KMS-11 (cell line): ENCODE measurements around the gene SLC5A3.
A peak's percentile ranks its signal among the peaks of the same experiment; 100 is the strongest.

Source experiments
- H2AFZ ChIP-seq: fragments of 200-600 bp; sonication (generic); 2 replicates; pipeline ENCODE4 v1.6.1; 2016; ENCODE audit warnings: antibody characterized with exemption, mixed run types, low read depth
- H3K27ac ChIP-seq: fragments of 200-600 bp; sonication (generic); 2 replicates; pipeline ENCODE4 v1.6.1; 2016; ENCODE audit warnings: mild to moderate bottlenecking, mixed run types
- H3K27me3 ChIP-seq: fragments of 200-600 bp; sonication (generic); 2 replicates; pipeline ENCODE4 v1.6.1; 2017; ENCODE audit warnings: mild to moderate bottlenecking, low read depth, mixed run types, moderate library complexity; ENCODE audit not compliant: insufficient read depth
- H3K36me3 ChIP-seq: fragments of 200-600 bp; sonication (generic); 2 replicates; pipeline ENCODE4 v1.6.1; 2017; ENCODE audit warnings: mild to moderate bottlenecking, mixed run types; ENCODE audit not compliant: insufficient read depth
- H3K4me1 ChIP-seq: fragments of 200-600 bp; sonication (generic); 2 replicates; pipeline ENCODE4 v1.6.1; 2016; ENCODE audit warnings: mild to moderate bottlenecking, low read depth, mixed run types; ENCODE audit not compliant: poor library complexity, severe bottlenecking
- H3K4me2 ChIP-seq: fragments of 200-600 bp; sonication (generic); 2 replicates; pipeline ENCODE4 v1.7.0; 2016; ENCODE audit warnings: mild to moderate bottlenecking, mixed run types
- H3K4me3 ChIP-seq: fragments of 200-600 bp; sonication (generic); IDR thresholded peaks from 2 replicates; pipeline ENCODE4 v1.6.1; 2017; ENCODE audit warnings: low read depth, low read length, mixed read lengths; ENCODE audit not compliant: insufficient read depth
- H3K79me2 ChIP-seq: fragments of 200-600 bp; sonication (generic); 2 replicates; pipeline ENCODE4 v1.6.1; 2016; ENCODE audit warnings: low read depth, mixed run types; ENCODE audit not compliant: insufficient read depth
- H3K9ac ChIP-seq: fragments of 200-600 bp; sonication (generic); 2 replicates; pipeline ENCODE4 v1.6.1; 2016; ENCODE audit warnings: mild to moderate bottlenecking, mixed run types
- H4K20me1 ChIP-seq: fragments of 200-600 bp; sonication (generic); 2 replicates; pipeline ENCODE4 v1.6.1; 2016; ENCODE audit warnings: mild to moderate bottlenecking, mixed run types; ENCODE audit not compliant: insufficient read depth
- TF ChIP-seq, protein P1 (sequence below): fragments of 200-600 bp; sonication (generic); conservative IDR thresholded peaks from 2 replicates; pipeline ENCODE4 v1.6.1; 2017; ENCODE audit warnings: low read depth, mild to moderate bottlenecking, antibody characterized with exemption, low read length, moderate library complexity, mixed read lengths

SLC5A3 gene

DNA sequence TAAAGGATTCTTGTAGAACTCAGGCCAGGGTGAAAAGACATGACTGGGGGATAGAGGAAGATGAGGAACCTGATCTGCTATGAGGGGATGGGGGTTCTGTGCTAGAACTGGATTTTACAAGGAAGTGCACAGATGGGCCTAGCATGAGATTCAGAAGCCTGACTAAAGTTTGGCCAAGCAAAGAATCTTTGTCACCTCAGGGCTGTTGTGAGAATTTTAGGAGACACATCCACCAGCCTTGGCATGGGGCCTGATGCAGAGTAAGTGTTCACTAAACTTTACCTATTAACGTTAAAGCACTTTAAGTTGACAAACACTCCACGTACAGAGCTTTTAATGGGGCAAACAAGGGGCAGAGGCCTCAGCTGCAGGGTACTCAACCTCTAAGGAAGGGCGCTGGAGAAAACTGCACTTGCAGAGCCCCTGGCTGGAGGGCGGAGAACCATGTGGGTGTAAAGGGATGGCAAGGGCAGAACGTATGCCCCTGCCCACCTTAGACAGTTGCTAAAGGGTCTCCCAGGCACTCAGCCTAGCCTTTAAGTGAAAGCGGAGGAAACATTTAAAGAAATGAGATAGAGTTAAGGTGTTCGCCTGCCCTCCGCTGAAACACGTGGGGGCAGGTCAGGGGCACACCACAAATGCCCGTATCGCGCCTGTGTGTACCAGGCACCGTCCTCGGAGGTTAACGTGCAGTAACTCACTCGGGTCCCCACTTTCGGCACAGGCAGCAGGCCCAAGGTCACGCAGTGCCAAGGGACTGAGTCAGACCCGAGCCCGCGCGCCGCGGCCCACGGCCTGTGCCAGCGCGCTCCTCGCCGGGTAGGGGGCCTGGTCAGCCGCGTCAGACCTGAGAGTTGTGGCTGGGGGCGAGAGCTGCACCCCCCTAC, 990 bp upstream of the SLC5A3 start:
- H4K20me1 ChIP-seq, result no peaks in the 10 kb centered on the region
- H3K4me3 ChIP-seq, result no peak overlapping the region
- no peak overlapping the region for H3K9ac ChIP-seq
- peak overlapping the region; percentile 70 for H3K4me2 ChIP-seq
- H3K36me3 ChIP-seq, result no peaks in the 10 kb centered on the region
- H3K4me1 ChIP-seq, result peaks cover 9% of the 10 kb centered on the region
- H2AFZ ChIP-seq, result peak overlapping the region; percentile 82
- no peaks in the 10 kb centered on the region for H3K27me3 ChIP-seq
- TF ChIP-seq, protein P1, sequence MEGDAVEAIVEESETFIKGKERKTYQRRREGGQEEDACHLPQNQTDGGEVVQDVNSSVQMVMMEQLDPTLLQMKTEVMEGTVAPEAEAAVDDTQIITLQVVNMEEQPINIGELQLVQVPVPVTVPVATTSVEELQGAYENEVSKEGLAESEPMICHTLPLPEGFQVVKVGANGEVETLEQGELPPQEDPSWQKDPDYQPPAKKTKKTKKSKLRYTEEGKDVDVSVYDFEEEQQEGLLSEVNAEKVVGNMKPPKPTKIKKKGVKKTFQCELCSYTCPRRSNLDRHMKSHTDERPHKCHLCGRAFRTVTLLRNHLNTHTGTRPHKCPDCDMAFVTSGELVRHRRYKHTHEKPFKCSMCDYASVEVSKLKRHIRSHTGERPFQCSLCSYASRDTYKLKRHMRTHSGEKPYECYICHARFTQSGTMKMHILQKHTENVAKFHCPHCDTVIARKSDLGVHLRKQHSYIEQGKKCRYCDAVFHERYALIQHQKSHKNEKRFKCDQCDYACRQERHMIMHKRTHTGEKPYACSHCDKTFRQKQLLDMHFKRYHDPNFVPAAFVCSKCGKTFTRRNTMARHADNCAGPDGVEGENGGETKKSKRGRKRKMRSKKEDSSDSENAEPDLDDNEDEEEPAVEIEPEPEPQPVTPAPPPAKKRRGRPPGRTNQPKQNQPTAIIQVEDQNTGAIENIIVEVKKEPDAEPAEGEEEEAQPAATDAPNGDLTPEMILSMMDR, result no peak
- H3K79me2 ChIP-seq, result peaks cover 11% of the 10 kb centered on the region
- no peak overlapping the region for H3K27ac ChIP-seq

DNA sequence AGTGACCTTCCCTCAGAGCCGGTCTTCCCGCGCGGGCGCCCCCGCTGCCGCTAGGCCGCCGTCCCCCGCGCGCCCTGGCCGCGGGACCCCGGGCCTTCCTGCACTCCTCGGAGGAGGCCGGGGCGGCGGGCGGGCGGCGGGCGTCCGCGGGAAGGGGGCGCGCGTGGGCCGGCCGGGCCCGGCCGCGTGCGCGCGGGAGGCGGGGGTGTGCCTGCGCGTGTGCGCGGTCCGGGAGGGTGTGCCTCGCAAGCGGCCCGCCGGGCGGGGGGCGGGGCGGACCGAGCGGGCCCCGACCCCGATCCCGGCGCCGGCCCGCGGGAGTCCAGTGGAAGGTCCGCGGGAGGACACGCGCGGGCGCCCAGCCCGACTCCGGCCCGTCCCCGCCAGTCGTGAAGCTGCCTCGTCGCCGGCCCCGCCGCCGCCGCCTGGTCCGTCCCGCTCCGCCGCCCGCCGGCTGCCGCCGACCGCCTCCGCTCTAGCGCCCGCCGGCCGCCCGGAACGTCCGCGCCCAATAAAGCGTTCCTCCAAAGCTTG, 438 bp downstream of the SLC5A3 start:
- Histone ChIP-seq H3K27ac (no peak overlapping the region; the same call in 1 of the 2 replicates), H3K79me2 (peaks cover 11% of the 10 kb centered on the region), H3K9ac (peak overlapping the region; percentile 68; the same call in 1 of the 2 replicates), H2AFZ (peak overlapping the region; percentile 62; the same call in 1 of the 2 replicates), H3K27me3 (no peaks in the 10 kb centered on the region), H3K36me3 (no peaks in the 10 kb centered on the region), H3K4me3 (no peak overlapping the region), H3K4me2 (peak overlapping the region; percentile 74), H4K20me1 (no peaks in the 10 kb centered on the region), H3K4me1 (peaks cover 9% of the 10 kb centered on the region)
- TF ChIP-seq, protein P1, result no peak

DNA sequence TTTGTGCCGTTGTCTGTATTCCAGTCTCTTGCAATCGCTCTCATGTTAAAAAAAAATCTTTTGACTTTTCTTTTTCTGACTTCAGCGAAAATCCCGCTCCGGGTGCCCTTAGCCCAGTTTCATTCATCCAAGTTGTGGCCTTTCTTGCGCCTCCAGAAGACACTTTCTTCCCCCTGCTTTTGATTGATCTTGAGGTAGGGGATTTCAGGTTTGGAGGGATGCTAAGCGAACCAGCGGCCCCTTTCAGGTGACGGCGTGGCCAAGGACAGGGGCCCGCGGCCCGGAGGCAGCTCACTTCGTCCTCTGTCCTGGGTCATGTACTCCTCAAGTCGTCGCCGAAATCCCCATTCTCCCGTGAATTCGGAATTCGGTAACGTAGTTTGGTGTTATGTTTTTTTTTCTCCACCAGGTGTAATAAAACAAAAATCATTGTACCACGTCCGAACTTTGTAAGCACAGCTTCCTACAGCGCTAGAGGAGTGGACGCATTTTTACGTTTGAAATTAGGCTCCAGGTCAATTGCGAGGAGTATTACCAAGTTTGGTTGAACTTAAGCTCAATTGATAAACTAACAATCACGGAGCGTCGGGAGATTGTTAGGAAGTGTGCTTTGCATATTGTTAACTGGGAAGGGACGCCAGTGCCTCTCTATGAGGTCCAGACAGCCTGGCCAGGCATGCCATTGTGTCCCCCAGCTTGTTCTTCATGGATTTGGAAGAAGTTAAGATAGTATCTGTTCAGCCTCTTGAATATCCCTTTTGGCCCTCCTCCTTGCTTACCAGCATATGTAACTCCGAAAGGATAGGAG, 1.1 kb downstream of the SLC5A3 start:
- Histone ChIP-seq H2AFZ (0 out of 2 replicates have a peak overlapping the region, but pooled peaks have one; percentile 27), H3K27ac (no peak overlapping the region), H3K4me1 (peaks cover 9% of the 10 kb centered on the region), H3K4me2 (peak overlapping the region; percentile 74), H3K36me3 (no peaks in the 10 kb centered on the region), H4K20me1 (no peaks in the 10 kb centered on the region), H3K4me3 (no peak overlapping the region), H3K9ac (no peak overlapping the region), H3K27me3 (no peaks in the 10 kb centered on the region), H3K79me2 (peaks cover 11% of the 10 kb centered on the region)
- TF ChIP-seq, protein P1, result no peak

DNA sequence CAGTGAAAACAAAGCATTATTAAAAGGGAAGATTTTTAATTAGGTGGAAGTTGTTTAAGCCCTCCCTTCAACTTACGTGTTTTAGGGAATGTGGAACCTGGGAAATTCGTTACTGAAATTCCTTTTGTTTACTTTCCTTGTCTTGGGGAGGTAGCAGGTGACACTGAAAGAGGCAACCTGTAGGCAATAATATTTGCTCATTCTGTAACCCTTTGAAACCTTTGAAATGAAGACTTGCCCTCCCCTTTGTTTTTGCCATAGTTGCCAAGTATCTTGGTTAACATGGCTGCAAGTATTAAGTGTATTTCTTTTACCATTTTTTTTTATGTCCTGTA, 1.7 kb downstream of the SLC5A3 start:
- Histone ChIP-seq H3K36me3 (no peaks in the 10 kb centered on the region), H3K9ac (no peak overlapping the region), H3K27ac (no peak overlapping the region), H2AFZ (no peak overlapping the region), H3K4me3 (no peak overlapping the region), H3K4me2 (no peak overlapping the region; the same call in 1 of the 2 replicates), H4K20me1 (no peaks in the 10 kb centered on the region), H3K79me2 (peaks cover 11% of the 10 kb centered on the region), H3K27me3 (no peaks in the 10 kb centered on the region), H3K4me1 (peaks cover 9% of the 10 kb centered on the region)
- TF ChIP-seq, protein P1, result no peak
